HG02759 (cell line): ENCODE results near the gene TMEM8B.
"Not testable (repeated sequence)": the region's sequence is repeated elsewhere in the genome, so short reads cannot be mapped to it uniquely, and the experiment has no call there.

Experiments
- ATAC-seq: cut with Tn5 transposase; IDR thresholded peaks from one replicate; pipeline ENCODE4 v1.9.1; 2021; ENCODE audit warnings: mild to moderate bottlenecking, moderate library complexity; ENCODE audit not compliant: unreplicated experiment

The TMEM8B gene

DNA sequence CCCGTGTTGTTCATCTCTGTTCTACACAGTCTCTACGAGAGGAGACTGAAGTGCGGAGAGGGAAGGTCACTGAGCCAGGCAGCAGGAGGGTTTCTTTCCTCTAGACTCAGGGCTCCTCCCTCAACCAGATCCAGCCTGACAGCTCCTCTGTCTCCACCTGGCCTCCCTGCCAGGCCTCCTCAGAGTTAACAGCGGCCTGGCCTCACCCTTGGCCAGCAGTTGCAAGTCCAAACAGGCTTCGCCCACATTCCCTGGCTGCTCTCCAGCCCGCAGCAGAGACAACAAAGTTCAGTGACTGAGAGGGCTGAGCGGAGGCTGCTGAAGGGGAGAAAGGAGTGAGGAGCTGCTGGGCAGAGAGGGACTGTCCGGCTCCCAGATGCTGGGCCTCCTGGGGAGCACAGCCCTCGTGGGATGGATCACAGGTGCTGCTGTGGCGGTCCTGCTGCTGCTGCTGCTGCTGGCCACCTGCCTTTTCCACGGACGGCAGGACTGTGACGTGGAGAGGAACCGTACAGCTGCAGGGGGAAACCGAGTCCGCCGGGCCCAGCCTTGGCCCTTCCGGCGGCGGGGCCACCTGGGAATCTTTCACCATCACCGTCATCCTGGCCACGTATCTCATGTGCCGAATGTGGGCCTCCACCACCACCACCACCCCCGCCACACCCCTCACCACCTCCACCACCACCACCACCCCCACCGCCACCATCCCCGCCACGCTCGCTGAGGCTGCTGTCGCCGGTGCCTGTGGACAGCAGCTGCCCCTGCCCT is 77.1 kb downstream of the TMEM8B start, which contains the start of gene HRCT1:
HRCT1 (plus strand) TSS at position 291 of the 768 bp plus-strand sequence; CDS start at position 377, 86 bp downstream.
- no peak for ATAC-seq

DNA sequence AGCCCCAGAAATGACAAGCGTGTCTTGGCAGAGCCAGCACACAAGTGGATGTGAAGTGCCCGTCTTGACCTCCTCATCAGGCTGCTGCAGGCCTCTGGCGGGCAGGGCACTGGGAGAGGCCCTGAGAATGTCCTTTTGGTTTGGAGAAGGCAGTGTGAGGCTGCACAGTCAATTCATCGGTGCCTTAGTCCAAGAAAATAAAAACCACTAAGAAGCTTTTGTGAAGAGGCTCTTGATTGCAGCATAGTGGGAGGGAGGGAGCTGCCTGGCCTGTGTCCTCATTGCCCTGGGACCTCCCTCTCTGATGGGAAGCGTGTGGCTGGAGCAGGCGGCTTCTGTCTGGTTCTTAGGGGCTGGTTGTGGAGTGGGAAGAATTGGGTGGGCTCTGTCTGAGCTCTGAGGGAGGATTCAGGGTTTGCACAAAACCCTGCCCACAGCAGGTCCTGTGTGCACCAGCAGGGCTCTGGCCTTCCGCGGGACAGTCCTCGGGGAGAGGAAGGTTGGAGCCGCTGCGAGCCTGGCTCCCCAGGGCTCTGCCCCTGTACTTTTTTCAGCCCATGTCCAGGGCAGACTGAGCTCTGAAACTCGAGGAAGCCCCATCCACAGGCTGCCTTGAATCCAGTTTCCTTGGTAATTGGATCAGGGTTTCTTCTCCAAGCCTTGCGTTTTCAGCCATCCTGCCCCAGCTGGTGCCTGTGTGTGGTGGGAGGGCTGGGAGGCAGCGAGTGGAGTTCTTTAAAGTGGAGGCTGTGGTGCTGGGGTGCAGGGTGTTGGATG is 78.1 kb downstream of the TMEM8B start:
- no peak for ATAC-seq

DNA sequence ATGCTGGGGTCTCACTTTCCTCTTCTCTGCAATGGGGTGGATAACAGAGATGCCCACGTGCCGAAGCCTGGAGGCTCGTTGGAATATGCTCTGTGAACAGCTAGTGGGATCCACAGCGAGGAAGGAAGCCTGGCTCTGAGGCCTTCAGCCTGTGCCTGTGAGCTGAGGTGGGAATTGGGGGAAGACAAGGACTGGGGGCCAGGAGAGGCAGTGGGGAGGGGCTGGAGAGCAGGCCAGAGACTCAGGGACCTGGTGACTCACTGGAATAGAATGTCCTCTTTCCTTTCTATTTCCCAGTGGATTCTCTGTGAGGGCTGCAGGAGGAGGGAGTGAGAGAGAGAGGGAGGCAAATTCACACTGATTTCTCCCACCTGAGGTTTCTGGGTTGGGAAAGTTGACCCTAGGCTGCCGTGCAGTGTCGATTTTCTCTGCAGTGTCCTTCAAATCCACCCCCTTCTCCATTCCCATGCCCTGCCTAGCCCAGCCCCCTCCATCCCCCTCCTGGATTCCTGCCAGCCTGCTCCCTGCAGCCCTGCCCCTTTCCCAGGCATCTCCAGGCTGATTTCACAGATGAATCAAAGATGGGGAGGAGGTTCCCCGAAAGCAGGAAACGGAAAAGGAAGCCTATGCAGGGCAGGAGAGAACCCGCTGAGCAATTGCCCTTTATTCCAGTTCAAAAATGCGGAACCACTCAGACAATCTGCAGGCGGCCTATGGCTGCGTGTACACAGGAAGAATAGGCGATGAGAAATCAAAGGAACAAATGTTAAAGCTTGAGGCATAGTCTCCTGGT is 78.9 kb downstream of the TMEM8B start:
- ATAC-seq, result no peak

DNA sequence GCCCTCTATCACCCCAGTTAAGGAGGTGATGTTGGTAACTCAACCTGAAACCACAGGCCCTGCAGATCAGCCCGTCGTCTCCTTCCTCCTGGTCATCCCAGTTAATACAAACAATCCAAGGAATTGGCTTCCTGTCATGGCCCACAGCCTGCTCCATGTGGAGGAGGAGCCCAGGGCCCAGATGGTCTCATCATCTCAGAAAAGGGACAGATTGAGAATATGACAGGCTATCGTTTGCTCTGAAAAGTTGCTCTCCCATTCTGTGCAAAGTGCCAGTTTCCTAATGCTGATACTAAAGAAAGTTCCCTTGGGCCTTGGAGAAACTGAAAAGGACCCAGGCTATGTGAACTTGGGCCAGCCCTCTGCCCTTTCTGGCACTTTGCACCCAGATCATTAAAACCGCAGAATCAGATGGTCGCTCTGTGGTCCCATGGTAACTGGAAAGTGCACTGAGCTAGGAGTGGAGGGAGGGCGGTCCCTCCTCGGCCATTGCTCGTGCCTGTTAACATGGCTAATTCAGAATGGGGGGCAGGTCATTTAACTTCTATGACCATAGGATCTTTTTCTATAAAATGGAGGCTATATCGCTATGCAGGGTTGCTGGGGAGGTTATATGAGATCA is 79.6 kb downstream of the TMEM8B start:
- ATAC-seq, result no peak

DNA sequence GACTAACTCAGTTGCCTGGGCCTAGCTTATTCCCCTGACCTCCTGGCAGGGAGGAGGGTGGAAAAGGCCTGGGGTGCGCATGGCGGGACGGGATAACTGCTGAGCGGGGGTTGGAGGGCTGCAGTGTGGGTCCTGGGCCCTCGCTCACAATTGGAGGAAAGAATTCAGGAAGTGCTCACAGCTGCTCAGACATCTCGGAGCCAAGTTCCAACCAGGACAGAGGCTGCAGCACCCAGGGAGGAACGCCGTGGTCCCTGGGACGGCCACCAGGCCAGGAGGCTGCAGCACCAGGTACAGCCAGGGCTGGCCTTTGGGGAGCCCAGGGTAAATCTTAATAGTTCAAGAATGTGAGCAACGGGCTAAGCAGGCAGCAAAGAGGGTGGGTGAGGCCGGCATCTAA is 80.2 kb downstream of the TMEM8B start, which contains the start of gene SPAAR:
SPAAR (plus strand) TSS at position 217 of the 400 bp plus-strand sequence. CDS start 974 bp downstream, outside the sequence.
- ATAC-seq, result no peak

DNA sequence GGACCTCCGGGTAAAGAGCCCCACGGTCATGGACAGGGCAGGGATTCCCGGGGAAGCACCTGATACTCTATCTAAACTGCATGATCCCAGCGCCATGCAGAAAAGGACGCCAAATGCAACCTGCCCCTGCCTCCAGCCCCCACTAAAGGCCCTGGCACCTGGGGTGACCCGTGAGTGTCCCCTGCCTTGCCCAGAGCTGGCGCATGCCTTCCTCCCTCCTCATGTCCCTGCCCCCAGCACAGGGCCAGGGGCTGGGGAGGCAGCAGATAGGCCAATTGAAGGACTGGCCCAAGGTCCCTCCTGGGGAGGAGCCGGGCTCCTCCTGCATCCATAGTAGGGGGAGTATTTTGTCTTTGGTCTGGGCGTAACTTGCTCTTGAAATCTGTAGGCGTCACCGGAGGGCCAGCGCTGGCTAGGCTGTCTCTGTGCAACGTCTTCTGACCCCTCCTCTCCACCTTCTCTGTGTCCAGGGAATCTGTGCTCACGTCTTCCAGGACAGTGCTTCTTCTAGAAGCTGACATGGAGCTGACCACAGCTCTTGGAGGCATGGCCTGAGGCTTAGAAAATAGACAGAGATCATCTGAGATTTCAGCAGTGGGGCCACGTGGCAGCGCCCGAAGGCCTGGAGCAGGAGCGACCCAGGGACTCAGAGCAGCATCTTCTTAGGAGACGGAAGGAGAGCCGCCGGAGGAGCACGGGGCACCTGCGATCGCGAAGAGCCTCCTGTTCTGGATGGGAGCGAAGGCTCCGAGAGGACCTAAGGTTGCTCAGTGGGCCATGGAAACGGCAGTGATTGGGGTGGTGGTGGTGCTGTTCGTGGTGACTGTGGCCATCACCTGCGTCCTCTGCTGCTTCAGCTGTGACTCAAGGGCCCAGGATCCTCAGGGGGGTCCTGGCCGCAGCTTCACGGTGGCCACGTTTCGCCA is 80.9 kb downstream of the TMEM8B start:
- no peak for ATAC-seq

DNA sequence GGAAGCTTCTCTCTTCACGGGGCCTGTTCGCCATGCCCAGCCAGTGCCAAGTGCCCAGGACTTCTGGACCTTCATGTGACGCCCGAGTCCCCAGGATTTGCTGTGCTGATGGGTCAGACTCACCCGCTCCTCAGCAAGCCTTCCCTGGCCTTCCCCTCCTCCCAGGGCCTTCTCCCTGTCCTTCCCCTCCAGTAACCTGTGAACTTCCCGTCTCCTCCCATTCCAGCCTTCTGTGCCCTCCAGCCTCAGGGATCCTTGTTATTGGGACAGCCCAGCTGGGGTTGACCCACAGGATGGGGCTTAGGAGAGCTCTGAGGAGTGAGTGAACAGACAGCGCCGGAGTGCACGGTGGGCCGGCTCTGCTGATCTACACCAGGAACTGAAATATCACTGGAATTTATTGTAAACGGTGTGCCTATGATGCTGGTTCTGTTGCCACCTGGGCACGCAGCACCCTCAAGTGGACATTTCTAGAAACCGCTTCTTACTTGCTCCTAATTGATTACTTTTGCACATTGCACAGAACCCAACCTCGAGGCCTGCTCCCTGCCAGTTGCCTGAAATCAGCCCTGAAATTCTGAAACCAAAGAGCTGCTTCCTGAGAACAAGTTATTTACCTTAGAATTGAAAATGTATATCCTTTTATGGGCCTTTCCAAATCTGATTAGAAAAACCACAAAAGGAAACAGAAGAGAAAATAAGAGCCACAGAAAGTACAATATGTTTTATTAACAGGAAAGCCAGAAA is 81.8 kb downstream of the TMEM8B start:
- ATAC-seq, result no peak

DNA sequence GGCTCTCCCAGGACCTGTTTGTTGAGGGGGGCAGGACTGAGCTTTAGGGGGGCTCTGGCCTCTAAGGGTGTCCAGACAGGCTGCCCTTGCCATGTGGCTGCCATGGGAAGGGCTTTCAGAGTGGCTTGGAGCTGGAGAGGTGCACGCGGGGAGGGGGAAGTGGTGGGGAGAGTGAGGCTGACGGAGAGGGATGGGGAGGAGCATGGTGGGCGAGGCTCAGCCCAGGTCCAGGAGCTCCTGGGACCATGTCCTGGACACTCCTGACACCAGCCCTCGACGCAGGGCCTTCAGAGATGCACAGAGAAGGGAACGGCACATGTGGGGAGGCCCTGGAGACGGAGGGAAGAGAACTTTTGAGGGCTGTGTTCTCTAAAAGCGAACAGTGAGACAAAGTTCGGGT is 82.7 kb downstream of the TMEM8B start:
- ATAC-seq, result no peak

DNA sequence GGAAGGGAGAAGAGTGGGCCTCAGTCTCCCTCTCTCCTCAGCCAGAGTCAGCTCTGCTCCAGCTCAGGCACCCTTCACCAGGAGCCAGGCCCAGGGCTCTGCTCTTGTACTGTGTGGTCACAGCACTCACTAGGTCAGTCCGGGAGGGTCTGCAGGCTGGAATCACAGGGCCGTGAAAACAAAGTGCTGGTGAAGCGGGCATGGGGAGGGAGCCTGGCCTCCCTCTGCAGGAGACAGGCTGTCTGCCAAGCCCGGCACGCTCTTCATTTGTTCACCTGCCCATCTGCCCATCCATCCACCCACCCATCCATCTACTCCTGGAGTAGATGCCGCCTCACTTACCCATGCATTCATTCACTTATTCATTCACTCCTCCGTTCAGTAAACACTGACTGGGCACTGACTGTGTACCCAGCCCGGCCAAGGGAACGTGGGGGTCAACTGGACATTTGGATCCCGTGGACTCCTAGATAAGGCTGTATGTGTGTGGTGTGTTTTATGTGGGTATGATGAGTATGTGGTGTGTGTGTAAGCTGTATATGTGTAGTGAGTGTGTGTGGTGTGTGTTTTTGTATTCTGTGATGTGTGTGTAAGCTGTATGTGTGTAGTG is 83.9 kb downstream of the TMEM8B start:
- no peak for ATAC-seq

DNA sequence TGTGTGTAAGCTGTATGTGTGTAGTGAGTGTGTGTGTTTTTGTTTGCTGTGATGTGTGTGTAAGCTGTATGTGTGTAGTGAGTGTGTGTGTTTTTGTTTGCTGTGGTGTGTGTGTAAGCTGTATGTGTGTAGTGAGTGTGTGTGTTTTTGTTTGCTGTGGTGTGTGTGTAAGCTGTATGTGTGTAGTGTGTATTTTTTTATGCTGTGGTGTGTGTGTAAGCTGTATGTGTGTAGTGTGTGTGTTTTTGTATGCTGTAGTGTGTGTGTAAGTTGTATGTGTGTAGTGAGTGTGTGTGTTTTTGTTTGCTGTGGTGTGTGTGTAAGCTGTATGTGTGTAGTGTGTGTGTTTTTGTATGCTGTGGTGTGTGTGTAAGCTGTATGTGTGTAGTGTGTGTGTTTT is 84.4 kb downstream of the TMEM8B start:
- not testable (repeated sequence) for ATAC-seq

DNA sequence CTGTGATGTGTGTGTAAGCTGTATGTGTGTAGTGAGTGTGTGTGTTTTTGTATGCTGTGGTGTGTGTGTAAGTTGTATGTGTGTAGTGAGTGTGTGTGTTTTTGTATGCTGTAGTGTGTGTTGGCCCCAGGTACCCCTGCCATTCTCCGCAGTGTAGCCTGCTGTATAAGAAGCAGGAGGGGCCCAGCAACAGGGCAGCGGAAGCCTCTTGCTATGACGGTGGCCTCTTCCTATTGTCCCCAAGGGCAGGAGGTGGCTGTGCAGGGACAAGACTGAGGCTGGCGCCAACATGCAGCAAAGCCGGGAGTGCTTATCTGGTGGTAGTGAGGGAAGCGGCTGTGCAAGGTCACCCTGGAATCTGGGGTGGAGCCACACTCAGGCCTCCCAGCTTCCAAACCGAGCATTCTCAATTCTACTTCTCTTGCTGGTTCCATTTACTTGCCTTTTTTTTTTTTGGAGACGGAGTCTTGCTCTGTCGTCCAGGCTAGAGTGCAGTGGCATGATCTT is 85.3 kb downstream of the TMEM8B start:
- ATAC-seq, result no peak
